G401.6 (cell line): Measurements from ENCODE around the gene SLIT3.
"Not testable (repeated sequence)": the region's sequence is repeated elsewhere in the genome, so short reads cannot be mapped to it uniquely, and the experiment has no call there.

Experiments used
- FAIRE-seq: peaks from 2 replicates; lab custom pipeline; 2012; peaks lifted over from hg19 to GRCh38; lab: Jason Lieb, UNC

SLIT3 gene

DNA sequence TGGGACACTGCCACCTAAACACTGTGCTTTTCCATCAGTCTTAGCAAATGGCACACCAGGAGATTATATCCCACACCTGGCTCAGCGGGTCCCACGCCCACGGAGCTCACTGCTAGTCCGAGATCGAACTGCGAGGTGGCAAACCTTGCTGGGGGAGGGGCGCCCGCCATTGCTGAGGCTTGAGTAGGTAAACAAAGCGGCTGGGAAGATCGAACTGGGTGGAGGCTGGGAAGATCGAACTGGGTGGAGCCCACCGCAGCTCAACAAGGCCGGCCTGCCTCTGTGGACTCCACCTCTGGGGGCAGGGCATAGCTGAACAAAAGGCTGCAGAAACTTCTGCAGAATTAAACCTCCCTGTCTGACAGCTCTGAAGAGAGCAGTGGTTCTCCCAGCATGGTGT, 670.0 kb downstream of the SLIT3 start:
- not testable (repeated sequence) for FAIRE-seq

DNA sequence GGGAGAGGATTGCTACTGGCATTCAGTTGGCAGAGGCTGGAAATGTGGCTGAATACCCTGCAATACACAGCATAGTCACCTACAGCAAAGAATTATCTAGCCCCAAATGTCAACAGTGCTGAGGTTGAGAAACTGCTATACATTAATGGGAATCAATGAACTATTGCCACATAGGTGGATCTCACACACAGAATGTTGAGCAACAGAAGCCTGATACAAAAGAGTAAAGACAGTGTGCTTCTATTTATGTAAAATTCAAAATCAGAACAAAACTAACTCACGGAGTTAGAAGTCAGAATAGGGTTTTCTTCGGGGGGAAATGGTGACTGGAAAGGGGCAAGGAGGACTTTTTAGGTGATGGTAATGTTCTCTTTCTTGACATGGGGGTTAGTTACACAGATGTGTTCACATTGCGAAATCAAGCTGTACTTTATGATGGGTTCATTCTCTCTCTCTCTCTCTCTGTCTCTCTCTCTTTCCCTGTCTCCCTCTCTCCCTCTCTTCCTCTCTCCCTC, 676.0 kb downstream of the SLIT3 start:
- no peak for FAIRE-seq

GRCh38 chr5:168620807-168621206, 680.1 kb downstream of the SLIT3 start:
- FAIRE-seq = no peak

- FAIRE-seq = no peak
Measured at GRCh38 chr5:168614661-168615060, 686.3 kb downstream of the SLIT3 start.

- no peak for FAIRE-seq
Measured at GRCh38 chr5:168613996-168614395, 686.9 kb downstream of the SLIT3 start.

DNA sequence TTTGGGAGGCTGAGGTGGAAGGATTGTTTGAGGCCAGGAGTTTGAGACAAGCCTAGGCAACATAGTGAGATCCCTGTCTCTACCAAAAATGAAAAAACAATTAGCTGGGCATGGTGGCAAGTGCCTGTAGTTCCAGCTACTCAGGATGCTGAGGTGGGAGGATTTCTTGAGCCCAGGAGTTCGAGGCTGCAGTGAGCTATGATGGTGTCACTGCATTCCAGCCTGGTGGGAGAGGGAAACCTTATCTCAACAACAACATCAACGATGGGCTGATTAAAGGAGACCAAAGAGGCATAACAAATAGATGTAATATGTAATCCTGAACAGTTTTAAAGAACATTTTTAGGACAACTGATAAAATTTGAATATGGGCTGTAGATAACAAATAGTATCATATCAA, 687.5 kb downstream of the SLIT3 start:
- no peak for FAIRE-seq

DNA sequence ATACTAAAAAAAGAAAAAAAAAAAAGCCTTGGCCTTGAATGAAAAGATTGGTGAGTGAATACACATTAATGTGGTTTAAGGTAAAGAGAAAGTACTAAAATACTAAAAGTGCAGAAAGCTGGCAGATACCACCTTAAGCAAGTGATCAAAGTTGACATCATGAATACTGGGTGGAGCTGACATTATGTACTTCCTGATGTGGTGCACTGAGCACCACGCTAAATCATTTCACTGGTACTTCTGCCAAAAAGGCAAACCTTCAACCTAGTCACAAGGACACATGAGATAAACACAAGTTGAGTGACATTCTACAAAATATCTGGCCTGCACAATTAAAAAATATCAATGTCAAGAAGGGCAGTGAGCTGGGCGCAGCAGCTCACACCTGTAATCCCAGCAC, 687.9 kb downstream of the SLIT3 start:
- FAIRE-seq = no peak

- FAIRE-seq = no peak
Measured at GRCh38 chr5:168612123-168612522, 688.8 kb downstream of the SLIT3 start.
